GM04504 (cell line): ENCODE data around the gene AFF1.

Experiments
- DNase-seq: peaks from one replicate; pipeline ENCODE4 v3.0.0-alpha.2; 2012; ENCODE audit warnings: low read depth

Gene AFF1

DNA sequence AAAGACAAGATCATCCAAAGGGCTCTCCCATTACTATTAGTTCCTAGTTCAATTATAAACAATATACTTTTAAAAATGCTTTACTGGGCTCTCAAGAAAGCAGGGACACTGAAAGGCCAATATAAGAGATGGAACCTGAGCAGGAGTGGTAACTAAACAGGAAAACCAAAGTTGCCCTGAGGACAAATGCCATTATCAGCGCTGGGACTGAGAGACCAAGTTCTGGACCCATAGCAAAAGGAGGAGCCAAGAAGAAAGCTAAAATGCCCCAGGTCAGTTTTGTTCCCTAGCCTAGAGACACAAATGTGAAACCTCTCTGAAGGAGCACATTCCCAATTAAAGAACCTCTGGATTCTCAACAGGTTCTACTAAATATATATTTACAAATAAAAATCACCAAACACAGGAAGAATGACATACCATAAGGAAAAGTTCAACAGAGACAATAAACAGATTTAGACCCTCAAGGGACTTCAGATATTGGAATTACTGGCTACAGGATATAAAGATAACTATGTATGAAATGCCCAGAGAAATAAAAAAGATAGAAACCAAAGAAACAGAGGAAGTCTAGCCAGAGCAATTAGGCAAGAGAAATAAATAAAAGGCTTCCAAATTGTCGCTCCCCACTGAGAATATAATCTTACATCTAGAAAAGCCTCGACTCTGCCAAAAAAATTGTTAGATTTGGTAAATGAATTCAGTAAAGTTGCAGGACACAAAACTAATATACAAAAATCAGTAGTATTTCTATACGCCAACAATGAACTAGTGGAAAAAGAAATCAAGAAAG lies 218.5 kb downstream of the AFF1 start:
- no peak for DNase-seq

DNA sequence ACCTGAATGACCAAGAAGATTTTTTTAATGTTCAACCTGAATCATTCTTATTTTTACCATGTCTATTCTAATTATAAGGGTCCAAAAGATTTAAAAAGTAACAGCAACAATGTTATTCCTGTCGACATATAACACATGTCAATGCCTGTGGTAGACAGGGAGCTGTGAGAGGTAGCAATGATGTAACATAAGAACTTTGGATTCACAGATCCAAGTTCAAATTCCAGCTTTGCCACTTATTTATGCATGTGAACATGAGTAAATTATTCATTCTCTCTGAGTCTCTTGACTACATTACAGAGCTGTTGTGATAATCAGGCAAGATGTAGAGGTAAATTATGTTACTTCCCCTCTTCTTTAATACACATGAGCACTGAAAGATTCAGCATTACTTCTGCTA lies 231.1 kb downstream of the AFF1 start:
- DNase-seq = no peak

DNA sequence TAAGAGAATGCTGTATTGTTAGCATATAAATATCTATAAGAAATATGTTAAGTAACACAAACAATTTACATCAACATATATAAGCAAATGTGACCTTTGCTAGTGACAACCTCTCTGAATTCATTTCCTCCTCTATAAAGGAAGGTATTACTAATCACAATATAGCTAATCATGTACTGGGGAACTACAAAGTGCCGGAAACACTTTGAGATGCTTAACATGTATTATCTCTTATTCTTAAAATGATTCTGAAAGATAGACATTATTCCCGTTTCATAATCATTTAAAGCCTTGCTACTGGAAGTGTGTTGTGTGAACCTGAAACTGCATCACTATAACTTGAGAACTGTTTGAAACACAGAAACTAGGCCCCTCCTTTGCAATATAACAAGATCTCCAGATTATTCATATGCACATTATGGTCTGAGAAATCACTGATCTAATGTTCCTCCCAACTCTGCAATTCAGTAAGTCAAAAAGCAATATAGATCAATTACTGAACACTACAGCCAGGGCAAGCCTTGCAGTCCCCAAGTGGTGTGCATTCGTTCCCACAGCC lies 231.6 kb downstream of the AFF1 start:
- no peak for DNase-seq

DNA sequence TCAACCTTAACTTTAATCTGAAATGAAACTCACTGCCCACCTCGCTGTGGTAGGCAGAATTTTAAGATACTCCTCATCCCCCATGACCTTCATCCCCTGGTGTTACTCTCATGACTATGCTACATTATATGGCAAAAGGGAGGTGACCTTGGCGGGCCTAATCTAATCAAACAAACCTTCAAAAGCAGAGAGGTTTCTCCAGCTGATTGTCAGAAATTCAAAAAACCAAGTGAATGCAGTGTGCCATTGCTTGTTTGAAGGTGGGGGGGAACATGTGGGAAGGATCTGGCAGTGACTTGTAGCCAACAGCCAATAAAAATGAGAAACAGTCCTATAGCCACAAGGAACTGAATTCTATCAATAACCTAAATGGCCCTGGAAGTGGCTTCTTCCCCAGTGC lies 237.1 kb downstream of the AFF1 start:
- DNase-seq = no peak

DNA sequence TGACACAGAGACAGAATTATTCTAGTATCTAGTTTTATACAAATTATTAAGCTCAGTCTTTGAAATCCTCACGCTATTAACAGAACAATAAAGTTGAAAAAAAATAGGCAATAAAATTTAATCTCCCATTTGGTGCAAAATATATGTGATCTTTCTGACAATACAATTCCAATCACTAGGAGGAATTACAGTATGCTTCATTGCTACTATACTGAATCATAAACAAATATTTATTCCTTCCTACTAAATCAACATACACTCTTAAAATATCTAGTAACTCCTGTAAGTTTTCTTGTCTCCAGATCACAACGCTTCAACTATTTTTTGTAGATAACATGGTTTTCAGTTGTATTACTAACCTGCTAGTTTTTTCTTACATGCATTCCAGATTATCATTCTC lies 239.9 kb downstream of the AFF1 start:
- no peak for DNase-seq

DNA sequence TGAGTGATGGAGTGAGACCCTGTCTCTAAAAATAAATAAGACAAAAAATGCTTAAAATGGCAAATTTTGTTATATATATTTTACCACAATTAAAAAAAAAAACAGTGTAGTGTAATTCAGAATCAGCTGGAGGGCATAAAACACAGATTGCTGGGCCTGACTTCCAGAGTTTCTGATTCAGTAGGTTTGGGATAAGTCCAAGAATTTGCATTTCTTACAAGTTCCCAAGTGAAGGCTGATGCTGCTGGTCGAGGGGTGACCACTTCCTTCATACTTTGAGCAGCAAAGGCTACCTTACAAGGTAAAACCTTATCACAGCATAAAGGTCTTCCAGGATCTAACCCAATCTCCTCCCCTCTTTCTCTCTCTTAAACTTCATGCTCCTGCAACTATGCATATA lies 244.9 kb downstream of the AFF1 start:
- DNase-seq = no peak

DNA sequence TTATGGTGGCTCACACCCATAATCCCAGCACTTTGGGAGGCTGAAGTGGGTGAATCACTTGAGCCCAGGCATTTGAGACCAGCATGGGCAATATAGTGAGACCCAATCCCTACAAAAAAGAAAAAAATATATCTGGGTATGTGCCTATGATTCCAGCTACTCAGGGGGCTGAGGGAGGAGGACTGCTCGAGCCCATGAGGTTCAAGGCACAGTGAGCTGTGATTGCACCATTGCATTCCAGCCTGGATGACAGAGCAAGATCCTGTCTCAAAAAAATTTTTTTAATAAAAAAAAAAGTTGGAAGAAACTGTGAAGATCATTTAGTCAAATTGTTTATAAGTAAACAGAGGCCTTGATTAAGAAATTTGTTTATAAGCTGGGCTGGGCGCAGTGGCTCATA lies 246.0 kb downstream of the AFF1 start:
- no peak for DNase-seq

DNA sequence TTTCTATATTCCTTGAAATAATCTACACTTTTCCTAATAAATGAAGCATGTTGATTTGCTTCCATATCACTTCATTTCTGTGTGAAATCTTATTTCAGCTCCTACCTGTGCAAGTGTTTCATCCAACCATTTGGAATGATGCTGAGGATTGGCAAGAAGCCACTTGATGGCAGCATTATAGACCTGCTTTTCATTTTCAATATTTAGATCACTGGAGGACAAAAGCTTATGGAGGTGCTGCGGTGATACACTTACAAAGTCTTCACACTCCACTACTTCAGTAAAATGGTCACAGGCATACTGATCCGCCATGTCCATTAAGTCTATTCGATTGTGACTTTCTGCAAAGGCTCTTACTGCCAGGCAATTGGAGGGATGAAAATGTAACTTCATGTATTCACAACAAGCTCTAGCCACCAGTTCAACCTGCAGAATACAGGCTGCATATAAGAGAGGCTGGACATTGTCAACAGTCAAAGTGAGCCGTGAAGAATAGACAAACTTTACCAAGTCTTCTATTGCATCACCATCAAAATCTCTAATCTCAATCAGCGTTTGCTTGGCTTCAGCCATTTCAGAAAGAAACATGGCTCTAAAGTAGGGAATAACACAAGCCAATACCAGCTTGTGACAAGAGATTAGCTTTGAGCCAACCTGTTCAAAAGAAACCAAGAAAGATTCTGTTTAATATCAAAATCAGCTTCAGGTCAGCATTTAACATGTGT lies 250.5 kb downstream of the AFF1 start:
- no peak for DNase-seq

DNA sequence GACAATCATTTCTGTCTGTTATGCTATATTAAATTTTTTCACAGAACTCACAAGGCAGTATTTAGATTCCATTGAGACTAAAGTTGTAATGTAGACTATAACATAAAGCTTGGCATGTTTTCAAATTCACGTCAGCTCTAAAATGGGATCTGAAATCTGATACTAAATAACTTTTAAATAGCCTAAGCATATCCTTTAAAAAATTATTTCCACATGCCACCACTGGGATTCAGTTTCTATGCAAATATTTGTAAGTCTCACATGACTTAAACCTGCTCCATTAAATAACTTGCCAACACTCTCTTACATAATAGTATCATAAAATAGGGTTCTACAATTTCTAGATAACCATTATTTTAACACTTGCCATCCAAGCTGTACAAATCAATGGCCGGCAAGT lies 253.2 kb downstream of the AFF1 start:
- DNase-seq = no peak

DNA sequence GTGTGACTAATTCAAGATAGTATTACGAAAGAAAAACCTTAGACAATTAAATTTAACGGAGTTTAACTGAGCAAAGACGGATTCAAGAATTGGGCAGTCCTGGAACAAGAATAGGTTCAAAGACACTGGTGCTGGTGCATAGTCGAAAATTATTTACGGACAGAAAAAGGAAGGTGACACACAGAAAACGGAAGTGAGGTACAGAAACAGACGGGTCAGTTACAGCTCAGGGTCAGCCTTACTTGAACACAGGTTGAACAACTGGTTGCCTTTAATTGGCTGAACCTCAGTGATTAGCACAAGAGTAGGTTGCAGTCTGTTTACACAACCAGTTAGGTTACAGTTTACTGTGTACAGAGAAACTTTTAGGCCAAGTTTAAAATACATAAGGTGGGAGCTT lies 254.1 kb downstream of the AFF1 start:
- no peak for DNase-seq
